AG09319 (cell line): ENCODE measurements around the gene RILPL1.
"Not testable (repeated sequence)": the region's sequence is repeated elsewhere in the genome, so short reads cannot be mapped to it uniquely, and the experiment has no call there.

Source experiments
- DNase-seq: peaks from one replicate; pipeline ENCODE4 v3.0.0-alpha.2; 2010; ENCODE audit warnings: low read depth; ENCODE audit errors: extremely low read depth
- TF ChIP-seq, protein P1 (sequence below): IDR thresholded peaks from 2 replicates; pipeline ENCODE4 v1.5.1; 2011; ENCODE audit warnings: low read depth, mild to moderate bottlenecking, inconsistent platforms, low read length, moderate library complexity

Gene RILPL1

DNA sequence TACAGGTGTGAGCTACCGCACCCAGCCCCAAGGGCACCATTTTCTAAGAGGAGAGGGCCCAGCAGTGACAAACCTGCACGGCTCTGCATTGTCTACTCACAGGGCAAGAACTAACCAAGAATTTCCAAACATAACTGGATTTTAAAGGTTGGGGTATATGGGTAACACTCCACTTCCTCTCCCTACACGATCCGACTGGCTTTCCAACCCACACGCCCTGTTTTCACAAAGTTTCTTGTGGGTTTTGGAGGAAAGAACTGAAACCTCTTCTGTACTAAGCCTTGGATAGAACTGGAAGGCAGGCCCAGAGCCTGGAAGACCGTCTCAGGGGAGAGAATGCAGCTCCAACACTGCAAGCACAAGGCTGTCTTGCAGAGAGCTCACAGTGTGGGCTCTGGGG lies 50.6 kb downstream of the RILPL1 start:
- DNase-seq, result no peak
- TF ChIP-seq, protein P1, sequence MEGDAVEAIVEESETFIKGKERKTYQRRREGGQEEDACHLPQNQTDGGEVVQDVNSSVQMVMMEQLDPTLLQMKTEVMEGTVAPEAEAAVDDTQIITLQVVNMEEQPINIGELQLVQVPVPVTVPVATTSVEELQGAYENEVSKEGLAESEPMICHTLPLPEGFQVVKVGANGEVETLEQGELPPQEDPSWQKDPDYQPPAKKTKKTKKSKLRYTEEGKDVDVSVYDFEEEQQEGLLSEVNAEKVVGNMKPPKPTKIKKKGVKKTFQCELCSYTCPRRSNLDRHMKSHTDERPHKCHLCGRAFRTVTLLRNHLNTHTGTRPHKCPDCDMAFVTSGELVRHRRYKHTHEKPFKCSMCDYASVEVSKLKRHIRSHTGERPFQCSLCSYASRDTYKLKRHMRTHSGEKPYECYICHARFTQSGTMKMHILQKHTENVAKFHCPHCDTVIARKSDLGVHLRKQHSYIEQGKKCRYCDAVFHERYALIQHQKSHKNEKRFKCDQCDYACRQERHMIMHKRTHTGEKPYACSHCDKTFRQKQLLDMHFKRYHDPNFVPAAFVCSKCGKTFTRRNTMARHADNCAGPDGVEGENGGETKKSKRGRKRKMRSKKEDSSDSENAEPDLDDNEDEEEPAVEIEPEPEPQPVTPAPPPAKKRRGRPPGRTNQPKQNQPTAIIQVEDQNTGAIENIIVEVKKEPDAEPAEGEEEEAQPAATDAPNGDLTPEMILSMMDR, result no peak

DNA sequence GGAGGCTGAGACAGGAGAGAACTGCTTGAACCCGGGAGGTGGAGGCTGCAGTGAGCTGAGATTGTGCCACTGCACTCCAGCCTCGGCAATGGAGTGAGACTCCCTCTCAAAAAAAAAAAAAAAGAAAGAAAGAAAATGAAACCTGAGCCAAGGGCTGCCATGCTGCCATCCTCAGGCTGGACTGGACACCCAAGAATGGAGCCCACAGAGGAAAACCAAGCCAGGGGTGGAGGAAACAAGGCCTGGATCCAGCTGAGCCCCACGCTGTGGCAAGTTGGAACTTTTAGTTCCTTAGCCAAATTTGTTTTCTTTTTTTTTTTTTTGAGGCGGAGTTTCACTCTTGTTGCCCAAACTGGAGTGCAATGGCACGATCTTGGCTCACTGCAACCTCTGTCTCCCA lies 52.3 kb downstream of the RILPL1 start:
- not testable (repeated sequence) for DNase-seq

DNA sequence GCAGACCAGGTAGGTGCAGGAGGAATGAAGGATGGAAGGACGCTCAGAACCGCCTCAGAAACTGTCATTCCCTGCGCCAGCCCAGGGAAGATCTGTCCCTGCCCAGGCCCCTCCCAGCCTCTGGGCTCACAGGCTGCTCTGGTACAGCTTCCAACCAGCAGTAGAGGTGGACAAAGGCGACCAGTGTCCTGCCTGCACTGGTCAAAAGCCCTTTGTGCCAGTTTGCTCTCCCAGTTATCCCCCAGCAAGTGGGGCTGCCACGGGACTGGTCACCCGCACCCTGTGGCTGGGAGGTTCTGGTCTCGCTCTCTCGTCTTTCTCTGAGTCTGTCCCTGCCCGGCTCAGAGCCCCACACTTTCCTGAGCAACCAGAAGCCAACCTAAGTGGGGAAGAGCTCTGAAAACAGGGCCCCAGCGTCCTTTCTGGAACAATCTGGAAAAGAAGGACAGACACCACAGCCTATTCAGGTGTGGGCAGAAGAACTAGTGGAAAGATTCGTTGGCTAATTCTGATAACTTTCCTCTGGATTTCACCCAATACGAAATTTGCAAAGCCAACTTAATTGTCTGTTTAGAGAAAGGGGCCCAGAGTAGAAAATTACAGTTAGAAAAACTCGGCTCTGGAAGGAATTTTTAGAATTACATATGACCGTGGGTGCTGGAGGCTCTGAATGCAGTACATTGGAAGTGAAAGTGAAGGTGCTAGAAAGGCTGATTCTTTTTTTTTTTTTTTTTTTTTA lies 53.9 kb downstream of the RILPL1 start:
- no peak for DNase-seq
- TF ChIP-seq, protein P1, result no peak

DNA sequence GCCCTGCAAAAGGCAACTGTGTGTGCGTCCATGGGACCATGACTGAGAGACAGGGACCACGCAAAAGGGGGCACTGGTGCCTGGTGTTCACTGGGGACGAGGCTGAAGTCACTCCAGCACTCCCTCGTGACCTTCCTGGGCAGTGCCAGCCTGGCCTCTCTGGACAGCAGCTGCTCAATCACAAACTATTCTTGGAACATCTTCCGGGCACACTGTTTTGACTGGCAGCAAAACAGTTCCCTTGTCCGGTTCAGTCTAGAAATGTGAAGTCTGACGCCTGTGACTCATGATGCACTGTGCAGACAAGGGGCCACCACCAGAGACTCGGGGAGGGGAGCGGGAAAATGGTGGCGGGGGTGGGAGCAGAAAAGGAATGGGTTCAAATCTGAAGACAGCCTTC lies 54.8 kb downstream of the RILPL1 start:
- DNase-seq, result no peak
- TF ChIP-seq, protein P1, result no peak

DNA sequence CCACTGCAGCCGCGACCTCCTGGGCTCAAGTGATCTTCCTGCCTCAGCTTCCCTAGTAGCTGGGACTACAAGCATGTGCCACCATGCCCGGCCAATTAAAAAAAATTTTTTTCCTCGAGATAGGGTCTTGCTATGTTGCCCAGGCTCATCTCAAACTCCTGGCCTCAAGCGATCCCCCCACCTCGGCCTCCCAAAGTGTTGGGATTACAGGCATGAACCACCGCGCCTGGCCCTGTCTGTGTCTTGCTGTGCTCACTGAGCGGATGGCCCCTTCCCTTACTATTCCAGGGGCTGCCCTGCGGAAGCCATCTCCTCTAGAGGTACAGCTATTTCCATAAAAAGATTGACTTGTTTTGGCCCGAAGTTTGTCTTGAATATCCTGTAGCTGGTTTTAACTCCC lies 55.5 kb downstream of the RILPL1 start:
- DNase-seq, result no peak

DNA sequence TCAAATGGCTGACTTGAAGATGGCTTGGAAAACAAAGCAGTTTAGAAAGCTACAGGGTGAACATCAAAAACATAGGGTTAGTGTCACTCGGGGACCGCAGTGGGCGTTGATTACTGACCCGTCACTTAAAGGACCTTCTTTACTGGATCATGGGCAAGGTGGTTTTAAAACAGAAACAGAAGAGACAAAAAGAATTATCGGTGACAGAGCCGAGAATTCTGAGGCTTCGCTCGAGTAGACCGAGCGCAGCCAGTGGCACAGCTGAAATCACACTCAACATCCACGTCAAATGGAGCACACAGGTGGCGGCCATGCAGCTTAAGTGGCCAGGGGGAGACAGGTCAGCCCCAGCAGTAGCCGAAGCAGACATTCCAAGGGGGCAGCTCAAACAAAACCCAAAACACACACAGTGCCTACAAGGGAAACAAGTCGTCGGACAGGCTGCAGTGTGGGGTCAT lies 58.2 kb downstream of the RILPL1 start:
- TF ChIP-seq, protein P1, result no peak
- no peak for DNase-seq

More for the DNA sequence above, 55.5 kb downstream of the RILPL1 start:
- TF ChIP-seq, protein P1, result no peak

DNA sequence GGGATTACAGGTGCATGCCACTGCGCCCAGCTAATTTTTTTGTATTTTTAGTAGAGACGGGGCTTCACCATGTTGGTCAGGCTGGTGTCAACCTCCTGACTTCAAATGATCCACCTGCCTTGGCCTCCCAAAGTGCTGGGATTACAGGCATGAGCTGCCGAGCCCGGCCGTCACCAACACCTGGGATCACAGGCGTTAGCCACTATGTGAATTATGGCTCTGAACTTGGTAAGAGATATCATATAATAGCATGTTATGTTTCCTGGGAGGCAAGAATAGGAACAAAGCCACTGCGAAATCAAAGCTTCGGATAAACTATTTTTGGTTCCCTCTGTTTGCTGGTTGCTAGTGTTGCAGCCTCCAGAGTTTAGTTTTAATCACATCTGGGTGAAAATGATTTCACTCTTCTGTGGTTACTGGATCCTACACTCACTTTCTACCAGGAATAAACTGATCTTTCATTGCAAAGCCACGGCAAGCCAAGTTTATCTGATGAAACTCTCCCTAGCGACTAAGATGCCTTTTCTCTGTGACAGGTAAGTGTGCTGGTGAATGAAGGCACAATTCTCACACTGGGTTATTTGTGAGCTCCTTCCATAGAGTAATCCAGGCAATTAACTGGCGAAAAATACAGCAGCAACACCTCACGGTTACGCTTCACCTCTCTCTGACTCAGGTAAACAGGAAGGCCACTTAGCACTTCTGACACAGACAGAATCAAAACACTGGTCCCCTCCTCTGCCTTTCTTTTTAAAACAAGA lies 58.9 kb downstream of the RILPL1 start:
- TF ChIP-seq, protein P1, result no peak
- DNase-seq, result no peak

DNA sequence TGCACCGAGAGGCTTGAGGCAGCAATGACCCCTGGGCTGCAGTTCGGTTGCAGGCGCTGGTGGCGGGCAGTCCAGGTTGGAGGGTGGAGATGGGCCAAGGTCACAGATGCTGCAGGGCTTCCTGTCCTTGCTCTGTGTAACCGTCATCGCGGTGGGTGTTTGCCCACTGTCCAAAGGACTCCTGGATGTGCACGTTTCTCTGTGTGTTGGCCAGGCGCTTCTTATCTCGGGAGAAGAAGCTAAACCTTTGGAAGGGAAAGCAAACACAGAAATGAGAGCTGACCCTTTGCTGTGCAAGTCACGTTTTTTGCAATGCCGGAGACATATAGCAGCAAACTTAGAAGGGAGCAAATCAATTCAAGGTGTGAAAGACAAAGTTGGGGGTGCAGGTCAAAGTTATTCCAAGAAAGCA lies 61.1 kb downstream of the RILPL1 start:
- TF ChIP-seq, protein P1, result no peak
- DNase-seq, result no peak
